ENCODE data around the gene CREBL2. TPM values are rescaled to one million over a fixed set of nuclear protein-coding genes. Genes with fewer than 3 reads are reported as not detected.
"Not testable (repeated sequence)": the region's sequence is repeated elsewhere in the genome, so short reads cannot be mapped to it uniquely, and the experiment has no call there.

CREBL2 gene
- 21.5 TPM for polyA plus RNA-seq

GRCh38 chr12:12611512-12612306 lies at the start of gene CREBL2:
Gene CREBL2, plus strand, starts transcription at chr12:12611876. Its CDS starts 297 bp downstream, at chr12:12612173.
- peak within 1 kb of the TSS; percentile 98 to 99 (median 98) for H3K27ac Mint-ChIP-seq

GRCh38 chr12:12562016-12562483 lies 49.6 kb upstream of the CREBL2 start:
- Mint-ChIP-seq H3K4me3 (peak overlapping the region; percentile 82 to 96 (median 92)), H3K27me3 (peaks cover 5% of the 10 kb centered on the region), H3K27ac (peak overlapping the region in 2 of 3 donors; percentile 93 to 94), H3K9me3 (peaks cover 0 to 1% (median 0%) of the 10 kb centered on the region in 3 donors), H3K36me3 (no peaks in the 10 kb centered on the region), H3K4me1 (peaks cover 7 to 14% (median 10%) of the 10 kb centered on the region in 3 donors)

More at GRCh38 chr12:12611512-12612306, at the start of gene CREBL2:
- H3K9me3 Mint-ChIP-seq: no peaks in the 10 kb centered on the region
- H3K27me3 Mint-ChIP-seq: no peaks in the 10 kb centered on the region
- peak within 1 kb of the TSS; percentile 93 to 98 (median 98) for H3K4me3 Mint-ChIP-seq
- H3K4me1 Mint-ChIP-seq: peaks cover 21 to 41% (median 33%) of the 10 kb centered on the region in 3 donors
- H3K36me3 Mint-ChIP-seq: peaks cover 8% of the 10 kb centered on the region

- Mint-ChIP-seq H3K4me1 (peaks cover 7 to 14% (median 10%) of the 10 kb centered on the region in 3 donors), H3K27ac (peak within 1 kb of the TSS; percentile 93 to 95 (median 94)), H3K4me3 (peak within 1 kb of the TSS; percentile 88 to 96 (median 94)), H3K36me3 (peaks cover 2% of the 10 kb centered on the region), H3K27me3 (peaks cover 5% of the 10 kb centered on the region), H3K9me3 (peaks cover 0 to 1% (median 0%) of the 10 kb centered on the region in 3 donors)
These were observed 49.0 kb upstream of the CREBL2 start, which contains the start of gene DUSP16 for GRCh38 chr12:12562585-12563261. Gene DUSP16, minus strand, starts transcription at chr12:12562863. Its CDS starts 41,765 bp downstream, at chr12:12521098.

GRCh38 chr12:12563290-12563928 lies 48.3 kb upstream of the CREBL2 start:
- peaks cover 0 to 1% (median 0%) of the 10 kb centered on the region in 3 donors for H3K9me3 Mint-ChIP-seq

GRCh38 chr12:12564911-12565310 lies 46.8 kb upstream of the CREBL2 start:
- Mint-ChIP-seq H3K9me3 (peaks cover 0 to 1% (median 0%) of the 10 kb centered on the region in 3 donors), H3K4me1 (peaks cover 7 to 14% (median 10%) of the 10 kb centered on the region in 3 donors), H3K27ac (no peak overlapping the region), H3K36me3 (peaks cover 2% of the 10 kb centered on the region), H3K27me3 (peaks cover 5% of the 10 kb centered on the region), H3K4me3 (no peak overlapping the region)

More at GRCh38 chr12:12563290-12563928, 48.3 kb upstream of the CREBL2 start:
- peak overlapping the region; percentile 88 to 96 (median 93) for H3K4me3 Mint-ChIP-seq
- H3K27me3 Mint-ChIP-seq: peaks cover 5% of the 10 kb centered on the region
- H3K27ac Mint-ChIP-seq: peak overlapping the region; percentile 93 to 95 (median 94)
- H3K36me3 Mint-ChIP-seq: peaks cover 2% of the 10 kb centered on the region
- H3K4me1 Mint-ChIP-seq: peaks cover 7 to 14% (median 10%) of the 10 kb centered on the region in 3 donors

GRCh38 chr12:12565971-12566370 lies 45.7 kb upstream of the CREBL2 start:
- not testable (repeated sequence) for H3K27me3 Mint-ChIP-seq, H3K4me3 Mint-ChIP-seq, H3K4me1 Mint-ChIP-seq, H3K27ac Mint-ChIP-seq, H3K36me3 Mint-ChIP-seq, H3K9me3 Mint-ChIP-seq

- no peaks in the 10 kb centered on the region for H3K9me3 Mint-ChIP-seq
- no peak overlapping the region for H3K4me3 Mint-ChIP-seq
- H3K27me3 Mint-ChIP-seq: peaks cover 7% of the 10 kb centered on the region
- no peak overlapping the region for H3K27ac Mint-ChIP-seq
- H3K36me3 Mint-ChIP-seq: no peaks in the 10 kb centered on the region
- peaks cover 0 to 2% (median 0%) of the 10 kb centered on the region in 3 donors for H3K4me1 Mint-ChIP-seq
These were observed 39.0 kb upstream of the CREBL2 start for GRCh38 chr12:12572659-12573058.

GRCh38 chr12:12577786-12578185 lies 33.9 kb upstream of the CREBL2 start:
- Mint-ChIP-seq H3K4me1 (peaks cover 0 to 11% (median 4%) of the 10 kb centered on the region in 3 donors), H3K36me3 (peaks cover 2% of the 10 kb centered on the region), H3K27me3 (peaks cover 4% of the 10 kb centered on the region), H3K9me3 (no peaks in the 10 kb centered on the region), H3K4me3 (no peak overlapping the region), H3K27ac (peak overlapping the region in 1 of 3 donors; percentile 4)

GRCh38 chr12:12580716-12581115 lies 31.0 kb upstream of the CREBL2 start:
- H3K27ac Mint-ChIP-seq, H3K9me3 Mint-ChIP-seq, H3K36me3 Mint-ChIP-seq, H3K27me3 Mint-ChIP-seq, H3K4me3 Mint-ChIP-seq: not testable (repeated sequence)
- peaks cover 0 to 14% (median 7%) of the 10 kb centered on the region in 3 donors for H3K4me1 Mint-ChIP-seq

- Mint-ChIP-seq H3K36me3 (peaks cover 4% of the 10 kb centered on the region), H3K4me3 (peak overlapping the region in 1 of 4 donors; percentile 57), H3K4me1 (peaks cover 0 to 14% (median 7%) of the 10 kb centered on the region in 3 donors), H3K9me3 (peaks cover 0 to 4% (median 1%) of the 10 kb centered on the region in 3 donors), H3K27ac (no peak overlapping the region), H3K27me3 (no peaks in the 10 kb centered on the region)
These were observed 29.3 kb upstream of the CREBL2 start for GRCh38 chr12:12582193-12582881.

- Mint-ChIP-seq H3K27me3 (peaks cover under 1% of the 10 kb centered on the region), H3K9me3 (peaks cover 0 to 4% (median 1%) of the 10 kb centered on the region in 3 donors), H3K4me3 (peak overlapping the region in 1 of 4 donors; percentile 57), H3K4me1 (peaks cover 0 to 14% (median 7%) of the 10 kb centered on the region in 3 donors), H3K36me3 (peaks cover 4% of the 10 kb centered on the region), H3K27ac (no peak overlapping the region)
These were observed 28.8 kb upstream of the CREBL2 start for GRCh38 chr12:12582895-12583303.

- peak overlapping the region in 1 of 4 donors; percentile 57 for H3K4me3 Mint-ChIP-seq
- H3K36me3 Mint-ChIP-seq: peaks cover 4% of the 10 kb centered on the region
- H3K4me1 Mint-ChIP-seq: peaks cover 0 to 14% (median 7%) of the 10 kb centered on the region in 3 donors
- peaks cover 2% of the 10 kb centered on the region for H3K27me3 Mint-ChIP-seq
- peaks cover 0 to 4% (median 1%) of the 10 kb centered on the region in 3 donors for H3K9me3 Mint-ChIP-seq
- no peak overlapping the region for H3K27ac Mint-ChIP-seq
These were observed 28.0 kb upstream of the CREBL2 start for GRCh38 chr12:12583510-12584178.

GRCh38 chr12:12585115-12585863 lies 26.4 kb upstream of the CREBL2 start:
- Mint-ChIP-seq H3K27me3 (peaks cover 5% of the 10 kb centered on the region), H3K27ac (no peak overlapping the region), H3K4me3 (no peak overlapping the region), H3K9me3 (peaks cover 0 to 4% (median 1%) of the 10 kb centered on the region in 3 donors), H3K4me1 (peaks cover 0 to 14% (median 7%) of the 10 kb centered on the region in 3 donors), H3K36me3 (peaks cover 5% of the 10 kb centered on the region)

Measured in IgD-negative memory B cell (primary cell).